Spleen (tissue), 7 donors: Measurements from ENCODE around the gene ERICH6B.

Experiments
- POLR2A ChIP-seq, 3 donors: fragments of 450-650 bp; IDR thresholded peaks; one replicate each; pipeline ENCODE4 v1.5.1; 2017; ENCODE audit warnings: antibody characterized with exemption in 3 of 3, mild to moderate bottlenecking in 1 of 3
- TF ChIP-seq, protein P1 (sequence below), 11 experiments: fragments of 200-600 bp in 7 of 11; fragments of 450-650 bp in 4 of 11; sonication (generic) in 4 of 11; IDR thresholded peaks in 8 of 11; conservative IDR thresholded peaks in 3 of 11; 1 replicate in 7 of 11; 2 replicates in 4 of 11; pipeline versions ENCODE4 v1.4.0 to v1.8.0; 2016 to 2021; ENCODE audit warnings: antibody characterized with exemption in 11 of 11, inconsistent platforms in 4 of 11, mild to moderate bottlenecking in 1 of 11
- donor health status: DM: no; HTN: no; CAD: no; lungs with moderate emphysema.
- donor health status: DM: no; HTN: no; CAD: no.
- donor health status: DM: no; HTN: no; CAD: no.

DNA sequence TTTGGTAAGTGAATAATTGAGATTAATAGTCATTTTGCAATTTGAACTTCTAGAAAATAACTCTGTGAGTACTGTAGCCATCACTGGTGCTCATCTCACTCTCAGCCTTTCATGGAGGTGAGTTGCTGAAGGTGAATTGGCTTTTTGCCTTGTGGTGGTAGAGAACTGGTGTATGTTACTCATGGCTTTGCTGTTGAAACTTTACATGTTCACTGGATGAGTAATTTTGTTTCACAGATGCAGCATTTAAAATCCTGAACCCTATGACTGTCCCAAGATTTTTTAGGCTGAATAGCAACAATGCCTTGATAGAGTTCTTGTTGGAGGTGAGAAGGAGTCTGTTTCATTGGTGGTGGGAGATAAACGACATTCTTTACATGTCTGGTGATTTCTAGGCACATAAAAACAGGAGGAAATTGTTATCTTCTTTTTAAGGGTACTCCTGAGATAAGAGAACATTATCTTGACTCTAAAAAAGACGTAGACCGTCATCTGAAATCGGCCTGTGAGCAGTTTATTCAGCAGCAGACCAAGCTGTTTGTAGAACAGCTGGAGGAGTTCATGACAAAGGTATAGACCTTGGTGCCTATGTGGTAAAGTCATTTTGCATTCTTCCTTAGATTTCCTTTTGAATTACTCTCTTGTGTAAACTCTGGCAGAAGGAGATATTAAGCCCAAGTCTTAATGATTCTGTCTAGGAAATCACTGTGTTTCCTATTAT lies 96.9 kb downstream of the ERICH6B start:
- TF ChIP-seq, protein P1, sequence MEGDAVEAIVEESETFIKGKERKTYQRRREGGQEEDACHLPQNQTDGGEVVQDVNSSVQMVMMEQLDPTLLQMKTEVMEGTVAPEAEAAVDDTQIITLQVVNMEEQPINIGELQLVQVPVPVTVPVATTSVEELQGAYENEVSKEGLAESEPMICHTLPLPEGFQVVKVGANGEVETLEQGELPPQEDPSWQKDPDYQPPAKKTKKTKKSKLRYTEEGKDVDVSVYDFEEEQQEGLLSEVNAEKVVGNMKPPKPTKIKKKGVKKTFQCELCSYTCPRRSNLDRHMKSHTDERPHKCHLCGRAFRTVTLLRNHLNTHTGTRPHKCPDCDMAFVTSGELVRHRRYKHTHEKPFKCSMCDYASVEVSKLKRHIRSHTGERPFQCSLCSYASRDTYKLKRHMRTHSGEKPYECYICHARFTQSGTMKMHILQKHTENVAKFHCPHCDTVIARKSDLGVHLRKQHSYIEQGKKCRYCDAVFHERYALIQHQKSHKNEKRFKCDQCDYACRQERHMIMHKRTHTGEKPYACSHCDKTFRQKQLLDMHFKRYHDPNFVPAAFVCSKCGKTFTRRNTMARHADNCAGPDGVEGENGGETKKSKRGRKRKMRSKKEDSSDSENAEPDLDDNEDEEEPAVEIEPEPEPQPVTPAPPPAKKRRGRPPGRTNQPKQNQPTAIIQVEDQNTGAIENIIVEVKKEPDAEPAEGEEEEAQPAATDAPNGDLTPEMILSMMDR (IDR thresholded peaks at IDR 0.05 in 8 of 11, conservative IDR thresholded peaks at IDR 0.05 in 3 of 11) = no peak
- TF ChIP-seq POLR2A (IDR thresholded peaks at IDR 0.05) = no peak
